ENCODE data around the gene DIPK1B. TPM values are rescaled to one million over a fixed set of nuclear protein-coding genes. Genes with fewer than 3 reads are reported as not detected.

The DIPK1B gene
- polyA plus RNA-seq, 6 donors from 2014 or later, result 0.91 to 71.6 (median 15.1) TPM

- Mint-ChIP-seq H3K4me3 (peak overlapping the region; percentile 88 to 99 (median 97)), H3K27me3 (peaks cover 0 to 3% (median 0%) of the 10 kb centered on the region in 3 donors), H3K9me3 (no peaks in the 10 kb centered on the region), H3K27ac (peak overlapping the region; percentile 92 to 99 (median 96)), H3K36me3 (peaks cover 7 to 22% of the 10 kb centered on the region in 2 donors), H3K4me1 (peaks cover 18 to 55% (median 52%) of the 10 kb centered on the region in 3 donors)
- ATAC-seq (ENCODE audit: low read depth in 2 of 2), result no peak
- no peak for DNase-seq
Measured at GRCh38 chr9:136726118-136726517, 13.7 kb downstream of the DIPK1B start.

GRCh38 chr9:136726631-136727191 lies 14.3 kb downstream of the DIPK1B start:
- Mint-ChIP-seq H3K9me3 (no peaks in the 10 kb centered on the region), H3K4me1 (peaks cover 15 to 56% (median 48%) of the 10 kb centered on the region in 3 donors), H3K27ac (peak overlapping the region; percentile 92 to 99 (median 96)), H3K27me3 (peaks cover 0 to 3% (median 0%) of the 10 kb centered on the region in 3 donors), H3K4me3 (peak overlapping the region; percentile 88 to 99 (median 97)), H3K36me3 (peaks cover 7 to 22% of the 10 kb centered on the region in 2 donors)
- DNase-seq, result peak; percentile 47
- peak; percentile 51 to 54 for ATAC-seq (ENCODE audit: low read depth in 2 of 2)

GRCh38 chr9:136728080-136728547 lies 15.7 kb downstream of the DIPK1B start:
- H3K4me3 Mint-ChIP-seq, result peak overlapping the region; percentile 66 to 99 (median 95)
- H3K9me3 Mint-ChIP-seq, result no peaks in the 10 kb centered on the region
- DNase-seq (peak; percentile 91), ATAC-seq (ENCODE audit: low read depth in 2 of 2) (peak; percentile 66 to 70)
- H3K4me1 Mint-ChIP-seq, result peaks cover 22 to 67% (median 53%) of the 10 kb centered on the region in 3 donors
- H3K36me3 Mint-ChIP-seq, result peaks cover 7 to 22% of the 10 kb centered on the region in 2 donors
- H3K27ac Mint-ChIP-seq, result peak overlapping the region in 3 of 6 donors; percentile 86 to 94 (median 92)
- peaks cover 0 to 3% (median 0%) of the 10 kb centered on the region in 3 donors for H3K27me3 Mint-ChIP-seq

GRCh38 chr9:136728548-136729123 lies 16.3 kb downstream of the DIPK1B start:
- peaks cover 23 to 69% (median 49%) of the 10 kb centered on the region in 3 donors for H3K4me1 Mint-ChIP-seq
- ATAC-seq (ENCODE audit: low read depth in 2 of 2) (peak in 1 of 2 donors; percentile 3), DNase-seq (no peak)
- H3K36me3 Mint-ChIP-seq, result peaks cover 7 to 19% of the 10 kb centered on the region in 2 donors
- H3K27ac Mint-ChIP-seq, result peak overlapping the region in 1 of 6 donors; percentile 92
- no peaks in the 10 kb centered on the region for H3K9me3 Mint-ChIP-seq
- H3K27me3 Mint-ChIP-seq, result peaks cover 0 to 3% (median 0%) of the 10 kb centered on the region in 3 donors
- peak overlapping the region; percentile 51 to 95 (median 74) for H3K4me3 Mint-ChIP-seq

GRCh38 chr9:136729144-136729543 lies 16.8 kb downstream of the DIPK1B start:
- H3K9me3 Mint-ChIP-seq, result no peaks in the 10 kb centered on the region
- H3K4me1 Mint-ChIP-seq, result peaks cover 23 to 69% (median 44%) of the 10 kb centered on the region in 3 donors
- peak overlapping the region; percentile 9 to 95 (median 74) for H3K4me3 Mint-ChIP-seq
- peaks cover 7 to 14% of the 10 kb centered on the region in 2 donors for H3K36me3 Mint-ChIP-seq
- H3K27me3 Mint-ChIP-seq, result peaks cover 0 to 3% (median 0%) of the 10 kb centered on the region in 3 donors
- ATAC-seq (ENCODE audit: low read depth in 2 of 2) (no peak), DNase-seq (no peak)
- peak overlapping the region in 2 of 6 donors; percentile 73 to 92 for H3K27ac Mint-ChIP-seq

GRCh38 chr9:136729926-136730325 lies 17.6 kb downstream of the DIPK1B start:
- Mint-ChIP-seq H3K27ac (peak overlapping the region in 3 of 6 donors; percentile 37 to 92 (median 56)), H3K4me1 (peaks cover 19 to 62% (median 39%) of the 10 kb centered on the region in 3 donors), H3K36me3 (peaks cover 7 to 9% of the 10 kb centered on the region in 2 donors), H3K4me3 (peak overlapping the region; percentile 22 to 95 (median 74)), H3K9me3 (no peaks in the 10 kb centered on the region), H3K27me3 (peaks cover 0 to 3% (median 0%) of the 10 kb centered on the region in 3 donors)
- DNase-seq (no peak), ATAC-seq (ENCODE audit: low read depth in 2 of 2) (no peak)

GRCh38 chr9:136732444-136733178 lies 20.2 kb downstream of the DIPK1B start:
- Mint-ChIP-seq H3K27me3 (no peaks in the 10 kb centered on the region), H3K36me3 (no peaks in the 10 kb centered on the region), H3K27ac (no peak overlapping the region), H3K9me3 (no peaks in the 10 kb centered on the region), H3K4me3 (peak overlapping the region in 1 of 8 donors; percentile 40), H3K4me1 (peaks cover 8 to 44% (median 29%) of the 10 kb centered on the region in 3 donors)
- DNase-seq, result no peak
- no peak for ATAC-seq (ENCODE audit: low read depth in 2 of 2)

GRCh38 chr9:136733611-136734010 lies 21.2 kb downstream of the DIPK1B start:
- Mint-ChIP-seq H3K36me3 (peaks cover 0 to 6% of the 10 kb centered on the region in 2 donors), H3K4me1 (peaks cover 14 to 52% (median 38%) of the 10 kb centered on the region in 3 donors), H3K27ac (peak overlapping the region in 1 of 6 donors; percentile 61), H3K4me3 (peak overlapping the region in 2 of 8 donors; percentile 23 to 32), H3K27me3 (no peaks in the 10 kb centered on the region), H3K9me3 (no peaks in the 10 kb centered on the region)
- ATAC-seq (ENCODE audit: low read depth in 2 of 2), result no peak
- no peak for DNase-seq

- no peaks in the 10 kb centered on the region for H3K27me3 Mint-ChIP-seq
- ATAC-seq (ENCODE audit: low read depth in 2 of 2), result no peak
- no peak overlapping the region for H3K27ac Mint-ChIP-seq
- DNase-seq, result no peak
- peaks cover 0 to 14% of the 10 kb centered on the region in 2 donors for H3K36me3 Mint-ChIP-seq
- H3K9me3 Mint-ChIP-seq, result no peaks in the 10 kb centered on the region
- peaks cover 22 to 57% (median 36%) of the 10 kb centered on the region in 3 donors for H3K4me1 Mint-ChIP-seq
- peak overlapping the region in 1 of 8 donors; percentile 41 for H3K4me3 Mint-ChIP-seq
Measured at GRCh38 chr9:136734837-136735496, 22.6 kb downstream of the DIPK1B start.

- Mint-ChIP-seq H3K36me3 (peaks cover 0 to 14% of the 10 kb centered on the region in 2 donors), H3K27me3 (no peaks in the 10 kb centered on the region), H3K4me3 (peak overlapping the region in 1 of 8 donors; percentile 41), H3K9me3 (no peaks in the 10 kb centered on the region), H3K27ac (peak overlapping the region in 2 of 6 donors; percentile 13 to 47), H3K4me1 (peaks cover 28 to 53% (median 35%) of the 10 kb centered on the region in 3 donors)
- DNase-seq (no peak), ATAC-seq (ENCODE audit: low read depth in 2 of 2) (no peak)
Measured at GRCh38 chr9:136735812-136736480, 23.6 kb downstream of the DIPK1B start.

- H3K27me3 Mint-ChIP-seq, result no peaks in the 10 kb centered on the region
- H3K9me3 Mint-ChIP-seq, result no peaks in the 10 kb centered on the region
- H3K4me3 Mint-ChIP-seq, result peak overlapping the region in 4 of 8 donors; percentile 32 to 85 (median 53)
- peaks cover 0 to 14% of the 10 kb centered on the region in 2 donors for H3K36me3 Mint-ChIP-seq
- DNase-seq (no peak), ATAC-seq (ENCODE audit: low read depth in 2 of 2) (no peak)
- peak overlapping the region in 1 of 6 donors; percentile 78 for H3K27ac Mint-ChIP-seq
- peaks cover 32 to 57% (median 57%) of the 10 kb centered on the region in 3 donors for H3K4me1 Mint-ChIP-seq
Measured at GRCh38 chr9:136738960-136739359, 26.6 kb downstream of the DIPK1B start.

- no peak overlapping the region for H3K27ac Mint-ChIP-seq
- peak overlapping the region in 7 of 8 donors; percentile 9 to 85 (median 63) for H3K4me3 Mint-ChIP-seq
- H3K36me3 Mint-ChIP-seq, result peaks cover 0 to 14% of the 10 kb centered on the region in 2 donors
- DNase-seq, result no peak
- no peaks in the 10 kb centered on the region for H3K27me3 Mint-ChIP-seq
- no peaks in the 10 kb centered on the region for H3K9me3 Mint-ChIP-seq
- ATAC-seq (ENCODE audit: low read depth in 2 of 2), result no peak
- peaks cover 32 to 60% (median 54%) of the 10 kb centered on the region in 3 donors for H3K4me1 Mint-ChIP-seq
Measured at GRCh38 chr9:136739509-136739908, 27.1 kb downstream of the DIPK1B start.

Measured in naive B cell (primary cell).